Measurements from ENCODE around the gene RNU1-4.
"Not testable (repeated sequence)": the region's sequence is repeated elsewhere in the genome, so short reads cannot be mapped to it uniquely, and the experiment has no call there.

GRCh38 chr1:16781625-16782024 lies 41.3 kb downstream of the RNU1-4 start:
- TF ChIP-seq MAX (IDR thresholded peaks at IDR 0.05; ENCODE audit: insufficient read depth, insufficient read length); POLR2A (IDR thresholded peaks at IDR 0.05; ENCODE audit: low read depth, low read length); POLR2AphosphoS5 (IDR thresholded peaks at IDR 0.05; ENCODE audit: insufficient read depth, low read depth, low read length); CTCF (IDR thresholded peaks at IDR 0.05; ENCODE audit: extremely low read depth in 1 of 2, insufficient read depth in 1 of 2, low read depth in 1 of 2, low read length in 2 of 2); MYC (IDR thresholded peaks at IDR 0.05; ENCODE audit: low read depth, low read length); EZH2 (IDR thresholded peaks at IDR 0.05; ENCODE audit: borderline replicate concordance, low read depth, low read length, severe bottlenecking): not testable (repeated sequence)
